HG02798 (cell line): ENCODE data around the gene ARHGDIA.

Experiments
- ATAC-seq: cut with Tn5 transposase; IDR thresholded peaks from one replicate; pipeline ENCODE4 v1.9.1; 2021; ENCODE audit warnings: mild to moderate bottlenecking; ENCODE audit not compliant: unreplicated experiment, poor library complexity

Gene ARHGDIA

DNA sequence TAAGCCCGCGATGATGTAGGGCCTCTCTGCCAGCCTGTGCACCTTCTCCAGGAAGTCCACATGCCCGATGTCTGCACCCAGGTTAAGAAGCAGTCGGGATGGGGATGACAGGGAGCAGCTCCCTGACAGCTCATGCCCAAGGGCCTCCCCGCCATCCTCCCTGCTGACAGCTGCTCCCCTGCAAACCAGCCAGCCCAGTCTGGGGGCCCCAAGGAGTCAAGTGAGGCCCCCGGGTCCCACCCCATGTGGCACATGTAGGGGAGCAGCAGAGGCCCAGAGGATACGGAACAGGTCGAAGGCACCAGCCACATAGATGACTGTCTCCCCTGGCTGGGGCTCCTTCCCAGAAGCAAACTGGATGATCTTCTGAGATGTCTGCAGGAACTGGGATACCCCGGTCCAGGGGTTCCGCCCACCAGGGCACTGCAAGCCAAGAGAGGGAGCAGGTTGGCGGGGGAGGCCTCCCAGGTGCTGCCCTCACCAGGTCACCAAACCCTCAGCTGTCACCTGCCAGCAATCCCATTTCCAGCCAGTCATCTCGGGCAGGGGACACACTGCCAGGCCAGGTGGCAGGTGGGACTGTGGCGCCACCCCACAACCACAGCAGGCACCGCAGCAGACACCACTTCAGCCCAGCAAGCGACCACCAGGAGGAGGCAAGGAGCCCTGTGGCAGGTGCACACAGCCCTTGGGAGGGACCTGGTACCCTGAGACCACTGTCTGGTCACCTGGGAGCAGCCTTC, 35.5 kb upstream of the ARHGDIA start:
- ATAC-seq: no peak

DNA sequence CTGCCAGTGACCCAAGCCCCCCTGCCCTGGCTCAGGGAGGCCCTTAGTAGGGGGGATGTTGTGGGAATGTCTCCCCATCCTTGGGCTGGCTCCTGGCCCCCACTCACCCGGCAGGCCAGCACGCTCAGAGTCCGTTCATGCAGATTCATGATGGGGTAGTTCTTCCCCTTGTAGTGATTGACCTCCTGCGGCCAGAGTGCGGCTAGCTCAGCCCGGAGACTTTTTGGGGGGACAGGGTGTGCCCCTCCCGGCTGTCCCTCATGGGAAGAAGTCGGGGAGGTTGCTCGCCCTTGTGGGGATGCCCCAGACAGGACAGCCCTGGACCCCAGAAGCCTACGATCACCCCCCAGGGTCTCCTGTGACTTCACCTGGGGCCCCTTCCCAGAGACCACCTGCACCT, 34.9 kb upstream of the ARHGDIA start:
- ATAC-seq: no peak

DNA sequence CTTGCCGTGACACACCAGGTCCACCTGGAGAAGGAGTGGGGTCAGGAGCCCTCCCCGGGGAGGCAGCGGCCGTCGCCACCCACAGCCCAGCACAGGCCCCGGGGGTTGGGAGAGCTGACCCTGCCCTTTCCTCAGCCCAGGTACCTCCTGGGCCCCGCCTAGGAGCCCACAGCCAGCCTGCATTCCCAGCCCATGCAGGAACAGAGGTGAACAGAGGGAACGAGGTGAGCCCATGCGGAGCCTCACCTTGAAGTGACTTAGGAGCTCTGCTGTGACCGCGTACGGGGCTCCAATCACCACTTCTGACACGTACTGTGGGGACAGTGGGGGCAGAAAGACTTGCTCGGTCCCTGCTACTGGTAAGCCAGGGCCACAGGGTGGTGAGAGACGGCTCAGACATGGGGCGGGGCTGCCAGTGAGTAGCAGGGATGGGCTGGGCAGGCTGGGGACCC, 34.3 kb upstream of the ARHGDIA start:
- no peak for ATAC-seq

DNA sequence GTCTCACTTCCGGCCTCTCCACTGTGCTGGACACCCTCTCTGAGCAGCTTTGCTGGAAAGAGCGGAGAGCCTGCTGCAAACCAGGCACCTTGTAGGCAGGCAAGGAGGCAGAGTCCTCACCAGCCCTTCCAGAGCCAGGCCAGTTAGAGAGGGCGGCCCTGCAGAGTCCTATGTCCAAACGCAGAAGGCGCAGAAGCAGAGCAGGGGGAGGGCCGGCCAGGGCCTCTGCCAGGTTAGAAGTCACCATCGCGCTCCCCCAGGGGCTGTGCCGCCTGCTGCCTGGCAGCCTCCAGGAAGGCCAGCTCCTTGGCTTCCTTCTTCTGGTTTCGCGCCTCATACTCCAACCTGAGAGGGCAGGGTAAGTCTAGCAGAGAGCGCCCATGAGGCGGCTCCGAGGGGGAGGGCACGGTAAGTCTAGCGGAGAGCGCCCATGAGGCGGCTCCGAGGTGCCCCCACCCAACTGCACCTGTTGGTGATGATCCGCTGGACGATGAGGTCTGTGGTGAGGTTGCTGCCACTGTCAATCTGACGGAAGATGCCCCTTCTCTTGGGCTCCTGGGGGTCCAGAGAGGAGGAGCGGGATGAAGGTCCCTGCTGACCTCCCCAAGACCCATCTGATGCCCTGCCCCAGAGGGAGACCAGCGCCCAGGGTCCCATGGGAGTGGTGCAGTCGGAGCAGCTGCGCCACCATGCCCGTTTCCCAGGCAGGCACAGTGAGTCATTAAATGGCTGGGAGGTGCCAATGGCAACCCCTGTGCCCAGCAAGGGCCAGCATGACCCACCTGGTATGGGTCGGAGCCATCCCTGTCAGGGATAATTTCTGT, 33.7 kb upstream of the ARHGDIA start:
- no peak for ATAC-seq

DNA sequence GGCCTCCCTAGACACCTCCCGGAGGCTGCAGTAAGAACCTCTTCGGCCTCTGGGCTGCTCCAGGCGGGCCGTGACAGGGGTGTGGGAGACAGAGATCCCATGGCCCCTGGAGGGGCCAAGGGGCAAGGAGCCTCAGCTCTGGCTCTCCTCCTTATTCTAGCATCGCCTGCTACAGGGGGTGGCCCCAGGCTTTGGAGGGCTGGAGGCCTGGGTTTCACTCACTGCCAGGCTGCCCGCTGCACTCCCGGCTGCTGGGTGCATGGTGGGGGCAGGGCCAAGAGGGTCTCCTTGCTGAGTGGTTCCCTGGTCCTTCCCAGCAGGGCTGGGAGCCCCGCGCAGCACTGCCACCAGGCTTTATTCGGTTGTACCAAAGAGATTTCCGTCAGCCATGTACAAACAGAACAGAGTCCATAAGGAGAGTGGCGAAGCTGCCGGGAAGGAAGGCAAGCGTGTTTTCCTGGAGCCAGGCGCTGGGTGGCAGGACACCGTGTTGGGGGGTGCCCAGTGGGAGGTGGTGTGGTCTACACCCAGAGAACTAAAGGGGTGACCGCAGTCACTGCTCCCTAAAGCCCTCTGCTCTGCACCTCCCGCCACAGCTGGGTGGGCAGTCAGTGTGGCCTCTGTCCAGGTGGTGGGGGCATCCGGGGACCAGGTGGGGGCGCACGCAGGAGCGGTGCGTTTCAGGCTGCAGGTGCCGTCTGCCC, 32.9 kb upstream of the ARHGDIA start:
- no peak for ATAC-seq

DNA sequence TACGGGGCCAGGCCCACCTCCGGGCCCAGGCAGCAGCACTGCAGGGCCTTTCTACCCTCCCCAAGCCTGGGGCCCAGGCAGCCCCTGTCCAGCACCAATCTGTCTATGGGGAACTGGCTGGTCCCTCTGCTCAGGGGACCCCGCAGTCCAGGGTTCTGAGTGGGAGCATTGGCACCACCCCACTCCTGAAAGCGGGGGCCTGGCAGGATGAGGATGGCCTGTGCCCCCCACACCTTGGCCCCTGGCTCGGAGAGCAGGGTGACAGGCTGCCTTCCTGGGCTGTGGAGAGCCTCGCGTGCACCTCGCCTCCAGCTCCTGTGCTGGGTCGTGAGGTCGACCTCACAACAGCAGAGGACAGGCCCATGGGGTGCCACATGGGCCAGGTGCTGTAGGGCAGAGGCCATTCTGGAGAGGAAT, 32.3 kb upstream of the ARHGDIA start:
- ATAC-seq: no peak

DNA sequence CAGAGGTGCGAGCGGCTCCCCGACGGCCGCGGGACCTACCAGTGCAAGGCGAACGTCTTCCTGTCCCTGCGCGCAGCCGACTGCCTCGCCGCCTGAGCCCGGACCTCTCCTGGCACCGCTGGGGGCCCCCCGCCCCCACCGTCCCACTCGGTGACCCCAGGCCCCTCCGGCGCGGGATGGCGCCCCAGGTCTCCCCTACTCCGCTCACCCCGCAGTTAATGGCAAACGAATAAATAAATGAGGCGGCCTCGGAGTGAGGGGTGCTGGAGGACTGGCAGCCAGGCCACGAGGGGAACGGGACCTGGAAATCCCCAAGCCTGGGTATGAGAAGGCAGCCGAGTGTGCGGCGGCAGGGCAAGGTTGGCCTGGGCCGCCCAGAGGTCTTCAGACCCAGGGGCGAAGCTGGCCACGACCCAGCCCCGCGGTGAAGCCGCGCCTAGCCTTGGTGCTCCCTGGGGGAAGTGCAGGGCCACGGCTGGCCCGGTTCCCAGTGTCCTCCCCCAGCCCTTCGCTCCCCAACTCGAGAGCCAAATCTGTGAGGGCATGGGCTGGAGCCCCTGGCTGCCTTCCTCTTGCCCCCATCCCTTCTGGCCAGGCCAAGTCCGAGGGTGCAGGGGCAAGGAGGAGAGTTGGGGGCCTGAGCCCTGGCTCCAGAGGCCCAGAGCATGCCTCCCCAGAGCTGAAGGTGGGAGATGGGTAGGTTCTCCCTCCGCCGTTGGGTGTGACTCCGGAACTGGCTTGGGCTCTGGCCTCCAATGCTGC, 31.7 kb upstream of the ARHGDIA start:
- no peak for ATAC-seq

DNA sequence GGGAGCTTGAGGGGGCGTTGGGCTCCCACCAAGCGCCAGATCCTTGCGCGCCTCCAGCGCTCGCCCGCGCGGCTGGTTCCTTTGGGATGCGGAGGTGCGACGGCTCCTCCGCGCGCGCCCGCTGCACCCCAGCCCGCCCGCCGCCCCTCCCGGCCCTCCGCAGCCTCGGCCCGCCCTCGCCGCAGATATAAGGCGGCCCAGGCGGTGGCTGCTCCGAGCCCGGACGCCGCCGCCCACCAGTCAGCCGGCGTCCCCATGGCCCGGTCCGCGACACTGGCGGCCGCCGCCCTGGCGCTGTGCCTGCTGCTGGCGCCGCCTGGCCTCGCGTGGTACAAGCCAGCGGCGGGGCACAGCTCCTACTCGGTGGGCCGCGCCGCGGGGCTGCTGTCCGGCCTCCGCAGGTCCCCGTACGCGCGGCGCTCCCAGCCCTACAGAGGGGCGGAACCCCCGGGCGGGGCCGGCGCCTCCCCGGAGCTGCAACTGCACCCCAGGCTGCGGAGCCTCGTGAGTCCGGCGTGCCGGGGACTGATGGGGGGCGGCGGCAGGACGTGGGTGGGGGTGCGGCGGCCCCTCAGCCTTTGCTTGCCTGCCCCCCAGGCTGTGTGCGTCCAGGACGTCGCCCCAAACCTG, 31.0 kb upstream of the ARHGDIA start, which contains the start of gene NPB:
Gene NPB (plus strand): TSS at position 216 of the 630 bp plus-strand sequence. CDS start 40 bp downstream, at position 256.
- ATAC-seq: no peak

DNA sequence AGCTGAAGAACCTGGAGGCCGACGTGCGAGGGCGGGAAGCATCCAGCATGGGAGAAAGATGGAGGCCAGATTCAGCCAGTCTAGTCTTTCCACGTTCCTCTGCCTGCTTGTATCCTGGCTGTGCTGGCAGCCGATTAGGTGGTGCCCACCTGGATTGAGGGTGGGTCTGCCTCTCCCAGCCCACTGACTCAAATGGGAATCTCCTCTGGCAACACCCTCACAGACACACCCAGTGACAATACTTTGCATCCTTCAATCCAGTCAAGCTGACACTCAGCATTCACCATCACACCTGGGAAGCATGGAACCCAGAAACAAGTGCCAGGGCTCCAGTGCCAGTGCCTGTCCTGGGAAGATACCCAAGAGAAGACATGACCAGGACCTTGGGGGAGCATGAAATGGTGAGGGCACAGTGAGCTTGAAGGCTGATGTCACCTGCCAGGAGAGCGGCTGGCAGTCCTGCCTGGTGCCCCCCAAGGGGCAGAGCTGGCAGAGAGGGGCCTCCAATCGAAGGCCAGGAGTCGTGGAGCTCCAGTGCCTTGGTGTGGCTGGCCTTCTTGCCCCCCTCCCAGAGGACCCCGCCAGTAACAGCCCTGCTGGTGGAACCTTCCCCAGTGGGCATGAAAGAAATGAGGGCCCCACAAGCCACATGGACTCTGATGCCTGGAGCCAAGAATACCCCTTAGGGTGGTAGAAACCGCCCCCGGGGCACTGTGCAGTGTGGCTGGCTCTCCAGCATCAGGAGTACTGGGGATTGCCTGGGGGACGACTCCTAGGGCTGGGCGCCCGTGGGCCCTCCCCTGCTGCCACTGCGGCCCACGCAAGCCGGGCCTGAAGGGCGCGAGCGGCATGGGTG, 30.3 kb upstream of the ARHGDIA start:
- no peak for ATAC-seq

DNA sequence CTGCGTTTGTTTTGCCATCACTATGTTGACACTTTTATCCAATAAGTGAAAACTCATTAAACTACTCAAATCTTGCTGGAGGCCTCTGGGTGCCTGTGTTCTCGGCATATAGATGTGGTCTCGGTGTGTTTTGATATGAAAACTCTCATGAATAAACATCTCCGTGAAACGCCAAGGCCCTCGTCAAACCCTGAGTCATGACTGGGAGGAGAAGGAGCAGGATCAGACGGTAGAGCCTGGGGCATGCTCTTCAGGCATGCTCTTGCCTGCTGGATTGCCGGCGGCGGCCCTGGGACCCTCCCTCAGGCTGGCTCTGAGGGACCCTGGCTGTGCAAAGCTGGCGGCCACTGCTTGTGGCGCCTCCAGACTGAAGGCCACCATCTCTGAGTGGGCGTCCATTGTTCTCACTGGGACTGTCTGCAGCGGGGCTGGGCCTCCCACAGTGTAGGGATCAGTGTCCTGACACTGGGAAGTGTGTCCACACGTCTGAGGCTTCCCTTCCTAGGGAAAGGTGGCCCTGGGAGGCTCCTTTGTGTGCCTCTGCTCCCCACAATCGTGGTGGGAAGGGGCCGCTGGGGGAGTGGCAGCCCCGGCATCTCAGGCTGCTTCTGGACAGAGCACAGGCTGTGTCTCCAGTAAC, 29.2 kb upstream of the ARHGDIA start:
- ATAC-seq: no peak

DNA sequence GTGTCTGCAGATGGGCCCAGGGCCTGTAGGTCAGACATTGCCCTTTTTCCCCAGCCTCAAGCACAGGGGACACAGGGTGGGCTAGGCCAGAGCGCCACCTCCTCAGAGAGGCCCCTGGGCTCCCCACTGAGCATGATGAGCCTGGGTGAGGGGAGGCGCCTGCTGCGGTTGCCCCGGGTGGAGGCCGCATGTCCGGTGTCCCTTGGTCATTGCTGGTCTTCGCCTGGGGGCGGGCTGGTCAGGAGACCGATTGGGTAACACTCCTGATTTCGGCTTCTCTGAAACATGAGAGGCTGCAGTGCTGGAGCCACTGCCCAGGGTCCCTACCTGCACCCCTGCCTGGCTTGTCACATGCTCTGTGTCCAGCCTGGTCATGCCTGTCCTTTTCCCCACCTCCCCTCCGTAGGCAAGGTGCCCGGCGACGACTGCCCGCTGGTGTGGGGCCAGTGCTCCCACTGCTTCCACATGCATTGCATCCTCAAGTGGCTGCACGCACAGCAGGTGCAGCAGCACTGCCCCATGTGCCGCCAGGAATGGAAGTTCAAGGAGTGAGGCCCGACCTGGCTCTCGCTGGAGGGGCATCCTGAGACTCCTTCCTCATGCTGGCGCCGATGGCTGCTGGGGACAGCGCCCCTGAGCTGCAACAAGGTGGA, 28.5 kb upstream of the ARHGDIA start:
- ATAC-seq: no peak

DNA sequence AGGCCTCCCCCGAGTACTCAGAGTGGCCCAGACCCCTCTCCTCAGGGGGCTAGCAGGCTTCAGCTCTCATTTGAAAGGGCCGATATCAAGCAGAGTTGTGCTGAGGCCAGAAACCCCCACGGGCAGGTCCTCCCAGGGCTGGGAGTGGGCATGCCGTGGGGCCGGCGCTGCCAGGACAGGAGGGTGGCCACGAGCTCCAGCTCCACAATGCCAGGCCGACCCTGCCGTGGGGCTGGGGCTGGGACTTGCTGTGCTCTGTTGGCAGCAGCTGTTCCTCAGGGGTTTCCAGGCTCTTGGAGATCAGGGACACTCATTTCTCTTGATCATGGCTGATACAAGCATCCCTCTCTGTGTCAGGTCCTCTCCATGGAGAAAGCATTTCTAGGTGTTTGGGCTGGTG, 27.7 kb upstream of the ARHGDIA start:
- ATAC-seq: no peak

DNA sequence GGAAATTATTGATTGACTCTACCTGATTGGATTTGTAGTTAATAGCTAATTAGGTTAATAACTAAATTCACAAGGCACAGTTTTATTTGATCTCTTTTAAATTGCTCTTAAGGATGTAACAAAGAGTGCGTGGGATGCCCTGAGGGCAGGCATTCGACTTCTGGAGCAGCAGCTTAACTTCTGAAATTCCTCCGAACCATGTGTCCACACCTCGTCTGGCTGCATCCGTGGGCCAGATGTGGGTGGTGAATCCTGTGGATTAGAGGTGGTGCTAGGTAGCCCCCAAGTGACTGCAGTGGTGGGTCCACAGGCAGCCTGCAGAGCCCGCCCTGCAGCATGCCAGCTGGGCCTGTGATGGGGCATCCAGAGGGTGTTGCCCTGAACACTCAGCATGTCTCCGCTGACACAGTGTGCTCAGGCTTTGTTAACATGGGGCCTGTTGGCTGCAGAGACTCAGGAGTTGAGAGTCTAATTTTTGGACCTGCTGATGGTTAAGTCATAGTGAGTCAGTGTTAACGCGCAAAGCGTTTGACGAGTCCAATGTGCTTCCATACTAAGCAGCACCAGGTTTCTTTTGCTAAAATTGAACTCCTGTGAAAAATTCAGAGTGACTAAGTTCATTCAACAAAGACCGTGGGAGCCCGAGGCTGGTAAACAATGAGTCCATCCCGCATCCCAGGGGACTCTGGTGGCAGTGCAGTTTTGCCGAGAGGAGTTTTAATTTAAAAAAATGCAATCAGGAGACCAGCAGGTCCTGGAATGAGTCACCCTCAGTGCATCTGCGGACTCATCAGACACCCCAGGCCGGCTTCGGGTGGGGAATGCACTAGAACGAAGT, 27.1 kb upstream of the ARHGDIA start:
- no peak for ATAC-seq

DNA sequence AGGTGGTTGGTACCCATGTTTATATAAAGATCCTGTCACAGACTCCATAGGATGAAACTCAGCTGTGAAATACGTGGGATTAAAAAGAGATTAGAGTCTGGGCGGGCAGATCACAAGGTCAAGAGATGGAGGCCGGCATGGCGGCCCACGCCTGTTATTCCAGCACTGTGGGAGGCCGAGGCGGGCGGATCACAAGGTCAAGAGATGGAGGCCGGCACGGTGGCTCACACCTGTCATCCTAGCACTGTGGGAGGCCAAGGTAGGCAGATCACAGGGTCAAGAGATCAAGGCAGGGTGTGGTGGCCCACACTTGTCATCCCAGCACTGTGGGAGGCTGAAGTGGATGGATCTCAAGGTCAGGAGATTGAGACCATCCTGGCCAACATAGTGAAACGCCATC, 24.3 kb upstream of the ARHGDIA start:
- ATAC-seq: no peak

DNA sequence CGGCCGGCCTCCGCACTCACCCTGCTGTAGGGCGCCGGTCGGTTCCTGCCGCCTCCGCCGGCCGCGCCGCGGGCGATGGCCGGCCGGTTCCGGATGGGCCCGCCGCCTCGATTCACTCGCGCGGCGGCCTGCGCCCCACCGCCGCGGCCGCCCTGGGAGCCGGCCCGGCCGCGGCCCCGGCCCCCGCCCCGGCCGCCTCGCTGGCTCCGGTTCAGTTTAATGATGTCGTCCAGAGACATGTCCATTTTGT, 20.1 kb upstream of the ARHGDIA start:
- ATAC-seq: no peak

DNA sequence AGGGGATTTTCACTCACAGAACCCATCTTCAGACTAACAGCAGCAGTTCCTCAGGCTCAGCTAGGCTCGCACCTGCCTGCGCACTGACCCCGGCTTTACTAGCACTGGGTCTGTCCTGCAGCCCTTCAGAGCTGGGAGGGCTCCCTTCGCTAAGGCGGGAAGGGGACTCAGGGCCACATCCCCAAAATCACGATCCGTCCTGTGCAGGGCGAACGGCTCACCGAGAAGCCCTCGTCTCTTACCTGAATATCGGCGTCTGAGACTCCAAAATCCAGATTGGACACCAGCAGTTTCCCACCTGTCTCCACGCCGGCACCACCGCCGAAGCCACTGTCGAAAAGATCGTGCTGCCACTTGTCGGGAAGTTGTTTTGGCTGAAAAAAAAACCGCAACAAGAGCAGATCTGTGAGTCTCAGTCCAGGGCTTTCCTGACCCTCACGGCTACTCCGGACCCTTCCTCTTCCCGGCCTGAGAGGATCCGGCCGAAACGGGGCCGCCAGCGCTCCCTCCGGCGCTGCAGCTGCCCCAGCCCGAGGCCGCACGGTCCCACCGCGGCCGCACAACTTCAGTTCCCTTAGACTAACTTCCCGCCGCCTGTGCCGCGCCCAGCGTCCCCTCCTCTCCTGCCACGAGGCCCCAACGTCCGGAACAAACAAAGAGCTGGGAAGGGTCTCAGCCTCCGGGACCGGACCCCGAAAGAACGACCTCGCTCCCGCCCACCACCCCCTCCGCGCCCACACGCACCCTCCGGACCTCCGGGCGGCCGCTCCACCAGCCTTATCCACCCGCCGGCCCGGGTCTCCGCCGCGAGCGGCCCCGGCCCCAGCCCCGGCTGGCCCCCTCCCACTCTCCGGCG, 19.5 kb upstream of the ARHGDIA start:
- peak; percentile 18 for ATAC-seq
